Activated T-cell treated with anti-CD3 and anti-CD28 coated beads, Interleukin-2, amount 50 U/mL, for 4 hours (primary cell): ENCODE measurements around the gene ALG14. TPM values are rescaled to one million over a fixed set of nuclear protein-coding genes. Genes with fewer than 3 reads are reported as not detected.

ENCODE experiments used
- ATAC-seq, 2 donors: fragments of 200-7000 bp; cut with Tn5 transposase; one replicate each; pipeline ENCODE4 v1.10.0; 2021
- DNase-seq: peaks from one replicate; pipeline ENCODE4 v3.0.0-alpha.2; 2020
- H3K27me3 Mint-ChIP-seq: one replicate; pipeline ENCODE4 v1.8.0; 2021; ENCODE audit warnings: low read depth, mixed read lengths
- H3K36me3 Mint-ChIP-seq: one replicate; pipeline ENCODE4 v1.8.0; 2022; ENCODE audit warnings: mixed read lengths; ENCODE audit not compliant: insufficient read depth
- H3K4me1 Mint-ChIP-seq: one replicate; pipeline ENCODE4 v1.8.0; 2021; ENCODE audit warnings: low read depth, mixed read lengths
- H3K4me3 Mint-ChIP-seq: one replicate; pipeline ENCODE4 v1.8.0; 2021; ENCODE audit warnings: mild to moderate bottlenecking, moderate library complexity, mixed read lengths
- H3K9me3 Mint-ChIP-seq: one replicate; pipeline ENCODE4 v1.8.0; 2021; ENCODE audit warnings: mixed read lengths
- total RNA-seq, 3 donors: library from RNA; stranded (reverse); gene quantifications; one replicate each; pipeline ENCODE4 v1.2.1, GENCODE V29; 2021

The ALG14 gene
- total RNA-seq, 3 donors from 2014 or later: 4.3 to 4.9 (median 4.4) TPM

DNA sequence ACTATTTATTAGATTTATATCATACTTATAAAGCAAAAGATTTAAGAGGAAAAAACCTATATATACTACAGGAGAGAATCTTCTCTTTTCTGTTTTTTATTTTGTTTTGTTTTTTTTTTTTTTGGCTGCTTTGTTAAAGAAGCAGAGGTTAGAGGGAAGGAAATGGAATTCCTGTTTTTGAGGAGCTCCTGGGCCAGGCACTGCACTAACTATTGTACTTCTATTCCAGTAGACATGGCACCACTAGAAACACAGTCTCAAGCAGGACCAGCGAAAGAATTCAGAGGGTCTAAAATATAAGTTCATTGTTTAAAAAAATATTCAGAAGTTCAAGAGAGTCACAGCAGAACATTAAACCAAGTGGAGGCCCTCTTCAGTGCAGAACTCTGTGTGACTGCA lies 91.2 kb downstream of the ALG14 start:
- no peaks in the 10 kb centered on the region for H3K9me3 Mint-ChIP-seq
- DNase-seq (no peak), ATAC-seq (no peak)
- H3K36me3 Mint-ChIP-seq: no peaks in the 10 kb centered on the region
- H3K27me3 Mint-ChIP-seq: no peaks in the 10 kb centered on the region
- peaks cover 12% of the 10 kb centered on the region for H3K4me1 Mint-ChIP-seq
- no peak overlapping the region for H3K4me3 Mint-ChIP-seq

- no peaks in the 10 kb centered on the region for H3K9me3 Mint-ChIP-seq
Observed at GRCh38 chr1:94980582-94981574, 91.9 kb downstream of the ALG14 start.

GRCh38 chr1:94979656-94980581 lies 92.8 kb downstream of the ALG14 start:
- Mint-ChIP-seq H3K9me3 (no peaks in the 10 kb centered on the region), H3K4me1 (peaks cover 12% of the 10 kb centered on the region), H3K27me3 (no peaks in the 10 kb centered on the region), H3K4me3 (no peak overlapping the region), H3K36me3 (no peaks in the 10 kb centered on the region)
- DNase-seq (no peak), ATAC-seq (no peak)

More at GRCh38 chr1:94980582-94981574, 91.9 kb downstream of the ALG14 start:
- peaks cover 12% of the 10 kb centered on the region for H3K4me1 Mint-ChIP-seq
- ATAC-seq: no peak
- H3K4me3 Mint-ChIP-seq: no peak overlapping the region
- DNase-seq: no peak
- no peaks in the 10 kb centered on the region for H3K36me3 Mint-ChIP-seq
- no peaks in the 10 kb centered on the region for H3K27me3 Mint-ChIP-seq

DNA sequence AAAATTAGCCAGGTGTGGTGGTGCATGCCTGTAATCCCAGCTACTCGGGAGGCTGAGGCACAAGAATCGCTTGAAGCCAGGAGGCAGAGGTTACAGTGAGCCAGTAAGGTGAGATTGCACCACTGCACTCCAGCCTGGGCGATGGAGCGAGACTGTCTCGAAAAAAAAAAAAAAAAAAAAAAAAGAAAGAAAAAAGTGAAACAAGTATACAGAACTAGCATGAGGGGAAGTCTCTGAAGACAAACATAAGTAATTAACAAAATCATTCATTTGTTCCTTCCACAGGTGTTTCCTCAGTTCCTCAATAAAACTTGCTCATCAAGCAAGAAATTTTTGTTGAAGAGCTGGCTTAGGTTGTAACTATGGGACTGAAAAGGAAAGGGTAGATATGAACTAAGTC lies 93.6 kb downstream of the ALG14 start:
- DNase-seq (no peak), ATAC-seq (no peak)
- no peaks in the 10 kb centered on the region for H3K27me3 Mint-ChIP-seq
- H3K4me3 Mint-ChIP-seq: no peak overlapping the region
- peaks cover 12% of the 10 kb centered on the region for H3K4me1 Mint-ChIP-seq
- H3K9me3 Mint-ChIP-seq: no peaks in the 10 kb centered on the region
- no peaks in the 10 kb centered on the region for H3K36me3 Mint-ChIP-seq

GRCh38 chr1:94978401-94978800 lies 94.3 kb downstream of the ALG14 start:
- Mint-ChIP-seq H3K27me3 (no peaks in the 10 kb centered on the region), H3K9me3 (no peaks in the 10 kb centered on the region), H3K4me3 (no peak overlapping the region), H3K4me1 (peaks cover 12% of the 10 kb centered on the region), H3K36me3 (no peaks in the 10 kb centered on the region)
- DNase-seq (no peak), ATAC-seq (no peak)

DNA sequence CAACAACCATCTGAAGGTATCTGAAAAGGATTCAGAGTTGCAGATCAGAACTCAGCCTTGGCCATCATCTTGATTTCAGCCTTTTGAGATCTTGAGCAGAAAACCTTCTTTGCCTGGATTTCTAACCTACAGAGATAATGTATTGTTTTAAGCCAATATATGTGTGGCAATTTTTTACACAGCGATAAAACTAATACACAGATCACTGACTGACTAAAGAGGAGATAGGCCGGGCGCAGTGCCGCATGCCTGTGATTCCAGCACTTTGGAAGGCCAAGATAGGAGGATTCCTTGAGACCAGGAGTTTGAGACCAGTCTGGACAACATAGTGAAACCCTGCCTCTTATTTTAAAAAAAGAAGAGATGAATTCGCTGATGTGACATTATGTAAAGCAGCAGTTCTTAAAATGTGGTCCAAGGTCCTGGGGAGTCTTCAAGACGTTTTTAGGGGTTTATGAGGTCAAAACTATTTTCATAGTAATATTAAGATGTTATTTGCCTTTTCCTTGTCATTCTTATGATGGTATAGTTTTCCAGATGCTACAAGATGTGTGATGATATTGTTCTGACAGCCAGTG lies 95.7 kb downstream of the ALG14 start:
- Mint-ChIP-seq H3K36me3 (no peaks in the 10 kb centered on the region), H3K27me3 (no peaks in the 10 kb centered on the region), H3K4me3 (no peak overlapping the region), H3K4me1 (peaks cover 12% of the 10 kb centered on the region), H3K9me3 (no peaks in the 10 kb centered on the region)
- DNase-seq (no peak), ATAC-seq (no peak)

DNA sequence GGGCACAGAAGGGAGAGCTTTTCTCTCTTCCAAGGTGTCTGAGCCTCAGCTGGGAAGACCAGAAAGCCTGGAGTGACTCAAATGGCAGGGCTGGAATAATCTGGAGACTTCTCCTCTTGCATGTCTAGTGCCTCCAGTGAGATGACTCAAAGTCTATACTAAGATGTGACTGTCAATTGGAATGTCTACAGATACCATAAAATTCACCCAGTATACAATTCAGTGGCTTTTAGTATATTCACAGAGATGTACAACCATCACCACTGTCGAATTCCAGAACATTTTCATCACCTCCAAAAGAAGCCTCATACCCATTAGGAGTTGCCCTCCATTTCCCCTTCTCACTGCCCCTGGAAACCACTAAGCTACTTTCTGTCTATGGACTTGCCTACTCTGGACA lies 97.9 kb downstream of the ALG14 start:
- Mint-ChIP-seq H3K4me1 (peaks cover 6% of the 10 kb centered on the region), H3K4me3 (no peak overlapping the region), H3K9me3 (no peaks in the 10 kb centered on the region), H3K36me3 (no peaks in the 10 kb centered on the region), H3K27me3 (no peaks in the 10 kb centered on the region)
- ATAC-seq: no peak
- DNase-seq: no peak

DNA sequence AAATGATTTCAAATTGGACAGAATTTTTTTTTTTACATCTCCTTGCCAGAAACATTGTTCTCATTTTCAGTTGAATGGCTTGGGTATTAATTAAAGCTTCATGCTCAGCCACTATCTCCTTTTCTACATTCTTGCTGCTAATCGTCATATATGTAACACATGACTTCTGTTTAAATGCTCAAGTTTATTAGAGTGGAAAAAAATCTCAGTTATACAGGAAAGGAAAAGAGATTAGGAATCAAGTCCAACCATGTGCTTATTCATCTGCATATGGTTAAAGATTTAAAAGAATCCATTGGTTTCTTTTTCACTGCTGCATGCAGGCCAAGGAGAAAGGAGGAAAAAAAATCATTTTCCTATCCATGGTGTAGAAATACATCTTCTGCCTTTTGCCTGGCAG lies 98.5 kb downstream of the ALG14 start:
- Mint-ChIP-seq H3K9me3 (no peaks in the 10 kb centered on the region), H3K4me1 (peaks cover under 1% of the 10 kb centered on the region), H3K27me3 (no peaks in the 10 kb centered on the region), H3K4me3 (no peak overlapping the region), H3K36me3 (no peaks in the 10 kb centered on the region)
- DNase-seq (no peak), ATAC-seq (no peak)

GRCh38 chr1:94973309-94973922 lies 99.3 kb downstream of the ALG14 start:
- Mint-ChIP-seq H3K36me3 (no peaks in the 10 kb centered on the region), H3K4me3 (no peak overlapping the region), H3K9me3 (no peaks in the 10 kb centered on the region), H3K27me3 (no peaks in the 10 kb centered on the region), H3K4me1 (no peaks in the 10 kb centered on the region)
- ATAC-seq: no peak
- DNase-seq: no peak

GRCh38 chr1:94971491-94971924 lies 101.2 kb downstream of the ALG14 start:
- no peaks in the 10 kb centered on the region for H3K27me3 Mint-ChIP-seq
- no peaks in the 10 kb centered on the region for H3K4me1 Mint-ChIP-seq
- H3K36me3 Mint-ChIP-seq: no peaks in the 10 kb centered on the region
- DNase-seq (no peak), ATAC-seq (no peak)
- no peaks in the 10 kb centered on the region for H3K9me3 Mint-ChIP-seq
- no peak overlapping the region for H3K4me3 Mint-ChIP-seq

DNA sequence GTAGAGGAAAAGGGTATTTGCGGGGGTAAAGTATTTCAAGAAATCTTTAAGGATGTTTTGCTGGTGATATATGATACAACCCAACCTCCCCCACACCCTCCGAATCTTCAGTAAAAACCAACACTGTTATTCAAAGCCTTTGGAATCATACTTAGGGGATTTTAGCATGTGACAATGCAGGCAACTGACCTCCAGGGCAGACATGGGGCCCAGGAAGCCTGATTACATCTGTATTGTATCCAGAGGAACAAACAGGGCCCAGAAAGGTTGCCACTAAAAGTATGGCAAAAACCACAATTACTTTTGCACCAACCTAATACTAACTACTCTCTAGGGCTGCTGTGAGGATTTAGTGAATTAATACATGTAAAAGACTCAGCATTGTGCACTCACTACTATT lies 102.0 kb downstream of the ALG14 start:
- Mint-ChIP-seq H3K9me3 (no peaks in the 10 kb centered on the region), H3K36me3 (no peaks in the 10 kb centered on the region), H3K4me3 (no peak overlapping the region), H3K4me1 (no peaks in the 10 kb centered on the region), H3K27me3 (no peaks in the 10 kb centered on the region)
- DNase-seq: no peak
- no peak for ATAC-seq

DNA sequence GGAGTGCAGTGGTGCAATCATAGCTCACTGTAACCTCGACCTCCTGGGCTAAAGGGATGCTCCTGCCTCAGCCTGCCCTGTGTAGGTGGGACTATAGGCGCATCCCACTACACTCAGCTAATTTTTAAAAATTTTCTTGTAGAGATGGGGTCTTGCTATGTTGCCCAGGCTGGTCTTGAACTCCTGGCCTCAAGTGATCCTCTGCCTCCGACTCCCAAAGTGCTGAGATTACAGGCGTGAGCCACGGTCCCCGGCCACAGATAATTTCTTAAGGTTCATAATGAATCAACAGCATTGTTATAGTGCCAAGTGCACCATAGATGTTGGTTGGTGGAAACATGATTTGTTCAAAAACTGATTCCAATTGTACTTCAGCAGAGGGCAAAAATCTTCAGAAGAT lies 103.6 kb downstream of the ALG14 start:
- Mint-ChIP-seq H3K36me3 (no peaks in the 10 kb centered on the region), H3K4me1 (no peaks in the 10 kb centered on the region), H3K9me3 (no peaks in the 10 kb centered on the region), H3K4me3 (no peak overlapping the region), H3K27me3 (no peaks in the 10 kb centered on the region)
- ATAC-seq (no peak), DNase-seq (no peak)

GRCh38 chr1:94966033-94966432 lies 106.7 kb downstream of the ALG14 start:
- Mint-ChIP-seq H3K4me1 (peaks cover 13% of the 10 kb centered on the region), H3K27me3 (no peaks in the 10 kb centered on the region), H3K4me3 (no peak overlapping the region), H3K9me3 (no peaks in the 10 kb centered on the region), H3K36me3 (no peaks in the 10 kb centered on the region)
- no peak for DNase-seq
- ATAC-seq: no peak

- H3K4me1 Mint-ChIP-seq: peaks cover 13% of the 10 kb centered on the region
- no peaks in the 10 kb centered on the region for H3K27me3 Mint-ChIP-seq
- DNase-seq (no peak), ATAC-seq (no peak)
- no peak overlapping the region for H3K4me3 Mint-ChIP-seq
- H3K36me3 Mint-ChIP-seq: no peaks in the 10 kb centered on the region
- no peaks in the 10 kb centered on the region for H3K9me3 Mint-ChIP-seq
Observed at GRCh38 chr1:94963864-94964263, 108.9 kb downstream of the ALG14 start.
